ENCODE results near the gene TMEM132C.

Gene TMEM132C

GRCh38 chr12:128581321-128581761 lies 314.4 kb downstream of the TMEM132C start:
- H3K79me2 ChIP-seq (ENCODE audit: low read length) = no peaks in the 10 kb centered on the region

GRCh38 chr12:128583453-128583852 lies 316.5 kb downstream of the TMEM132C start:
- Histone ChIP-seq H3K9me3 (replicated peaks; ENCODE audit: insufficient read depth, low read length) (no peaks in the 10 kb centered on the region), H3K9me2 (replicated peaks; ENCODE audit: insufficient read depth, low read length) (no peaks in the 10 kb centered on the region), H2AFZ (ENCODE audit: low read length) (no peak overlapping the region), H3K79me2 (ENCODE audit: low read length) (no peaks in the 10 kb centered on the region), H3K36me3 (replicated peaks; ENCODE audit: insufficient read depth, low read length) (no peaks in the 10 kb centered on the region), H3K4me1 (ENCODE audit: low read length) (no peaks in the 10 kb centered on the region), H3K4me3 (ENCODE audit: low read length) (no peak overlapping the region), H3K4me2 (ENCODE audit: low read depth, low read length) (no peak overlapping the region), H3K27me3 (replicated peaks; ENCODE audit: insufficient read depth, low read length) (no peaks in the 10 kb centered on the region), H3K27ac (ENCODE audit: low read length) (no peak overlapping the region), H3F3A (ENCODE audit: insufficient read depth, low read length) (no peaks in the 10 kb centered on the region), H4K20me1 (ENCODE audit: insufficient read depth, low read length) (no peaks in the 10 kb centered on the region), H3K9ac (ENCODE audit: low read length) (no peak overlapping the region)
- DNase-seq = no peak
- TF ChIP-seq EZH2 (optimal IDR thresholded peaks at IDR 0.05; ENCODE audit: low read depth, low read length) (no peak), EZH2phosphoT487 (IDR thresholded peaks at IDR 0.05; ENCODE audit: low read length) (no peak), CTCF (IDR thresholded peaks at IDR 0.05; ENCODE audit: low read length) (no peak)

More at GRCh38 chr12:128581321-128581761, 314.4 kb downstream of the TMEM132C start:
- Histone ChIP-seq H3K9me2 (replicated peaks; ENCODE audit: insufficient read depth, low read length) (no peaks in the 10 kb centered on the region), H3K36me3 (replicated peaks; ENCODE audit: insufficient read depth, low read length) (no peaks in the 10 kb centered on the region), H3K4me1 (ENCODE audit: low read length) (no peaks in the 10 kb centered on the region), H3K4me2 (ENCODE audit: low read depth, low read length) (no peak overlapping the region), H3K27ac (ENCODE audit: low read length) (no peak overlapping the region), H3K9ac (ENCODE audit: low read length) (no peak overlapping the region), H2AFZ (ENCODE audit: low read length) (no peak overlapping the region), H3K4me3 (ENCODE audit: low read length) (no peak overlapping the region), H3K9me3 (replicated peaks; ENCODE audit: insufficient read depth, low read length) (no peaks in the 10 kb centered on the region), H3F3A (ENCODE audit: insufficient read depth, low read length) (no peaks in the 10 kb centered on the region), H3K27me3 (replicated peaks; ENCODE audit: insufficient read depth, low read length) (no peaks in the 10 kb centered on the region), H4K20me1 (ENCODE audit: insufficient read depth, low read length) (no peaks in the 10 kb centered on the region)
- no peak for TF ChIP-seq CTCF (IDR thresholded peaks at IDR 0.05; ENCODE audit: low read length)
- TF ChIP-seq EZH2 (optimal IDR thresholded peaks at IDR 0.05; ENCODE audit: low read depth, low read length) = no peak
- no peak for TF ChIP-seq EZH2phosphoT487 (IDR thresholded peaks at IDR 0.05; ENCODE audit: low read length)
- DNase-seq = no peak

DNA sequence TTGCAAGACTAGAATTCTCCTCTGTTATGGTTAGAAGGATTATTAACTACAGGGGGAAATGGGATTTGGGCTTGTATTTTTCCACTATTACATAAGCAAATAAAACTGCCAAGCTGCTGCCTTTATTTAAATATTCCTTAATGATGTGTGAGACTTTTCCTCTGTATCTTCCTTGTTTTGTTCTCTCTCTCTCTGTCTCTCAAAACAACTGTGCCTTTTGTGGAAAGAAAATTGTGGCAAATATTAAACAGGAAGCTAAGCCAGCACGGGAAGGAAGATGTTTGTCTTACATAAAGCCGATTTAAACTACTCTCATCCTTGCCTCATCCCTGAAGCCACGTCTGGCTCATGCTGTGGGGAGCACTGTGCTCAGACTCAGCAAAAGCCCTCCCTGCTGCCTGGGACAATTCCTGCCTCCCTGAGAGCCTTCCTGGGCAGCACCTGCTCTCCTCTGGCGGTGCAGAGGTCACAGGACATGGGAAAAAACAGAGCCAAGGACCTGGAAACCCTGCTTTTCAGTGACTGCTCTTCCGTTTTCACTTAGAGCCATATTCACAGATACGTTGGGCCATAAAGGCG lies 319.6 kb downstream of the TMEM132C start:
- Histone ChIP-seq H3K36me3 (replicated peaks; ENCODE audit: insufficient read depth, low read length) (no peaks in the 10 kb centered on the region), H3K4me2 (ENCODE audit: low read depth, low read length) (no peak overlapping the region), H3K9me2 (replicated peaks; ENCODE audit: insufficient read depth, low read length) (no peaks in the 10 kb centered on the region), H3K4me1 (ENCODE audit: low read length) (no peaks in the 10 kb centered on the region), H3K4me3 (ENCODE audit: low read length) (no peak overlapping the region), H3K27ac (ENCODE audit: low read length) (no peak overlapping the region), H3K9ac (ENCODE audit: low read length) (no peak overlapping the region), H3F3A (ENCODE audit: insufficient read depth, low read length) (no peaks in the 10 kb centered on the region), H3K79me2 (ENCODE audit: low read length) (no peaks in the 10 kb centered on the region), H4K20me1 (ENCODE audit: insufficient read depth, low read length) (no peaks in the 10 kb centered on the region), H3K9me3 (replicated peaks; ENCODE audit: insufficient read depth, low read length) (no peaks in the 10 kb centered on the region), H3K27me3 (replicated peaks; ENCODE audit: insufficient read depth, low read length) (no peaks in the 10 kb centered on the region), H2AFZ (ENCODE audit: low read length) (no peak overlapping the region)
- no peak for DNase-seq
- no peak for TF ChIP-seq EZH2 (optimal IDR thresholded peaks at IDR 0.05; ENCODE audit: low read depth, low read length)
- no peak for TF ChIP-seq EZH2phosphoT487 (IDR thresholded peaks at IDR 0.05; ENCODE audit: low read length)
- no peak for TF ChIP-seq CTCF (IDR thresholded peaks at IDR 0.05; ENCODE audit: low read length)

Data from MM.1S (cell line).